Ramos (cell line): ENCODE data around the gene CACNG4.
"Not testable (repeated sequence)": the region's sequence is repeated elsewhere in the genome, so short reads cannot be mapped to it uniquely, and the experiment has no call there.

Experiments
- in situ Hi-C: fragments of 300-500 bp; cut with MboI; formaldehyde crosslinking; loops from one replicate; pipeline ENCODE4 v1.14.3; 2022; ENCODE audit warnings: low sequenced_read_pairs; ENCODE audit not compliant: unreplicated experiment

Gene CACNG4

DNA sequence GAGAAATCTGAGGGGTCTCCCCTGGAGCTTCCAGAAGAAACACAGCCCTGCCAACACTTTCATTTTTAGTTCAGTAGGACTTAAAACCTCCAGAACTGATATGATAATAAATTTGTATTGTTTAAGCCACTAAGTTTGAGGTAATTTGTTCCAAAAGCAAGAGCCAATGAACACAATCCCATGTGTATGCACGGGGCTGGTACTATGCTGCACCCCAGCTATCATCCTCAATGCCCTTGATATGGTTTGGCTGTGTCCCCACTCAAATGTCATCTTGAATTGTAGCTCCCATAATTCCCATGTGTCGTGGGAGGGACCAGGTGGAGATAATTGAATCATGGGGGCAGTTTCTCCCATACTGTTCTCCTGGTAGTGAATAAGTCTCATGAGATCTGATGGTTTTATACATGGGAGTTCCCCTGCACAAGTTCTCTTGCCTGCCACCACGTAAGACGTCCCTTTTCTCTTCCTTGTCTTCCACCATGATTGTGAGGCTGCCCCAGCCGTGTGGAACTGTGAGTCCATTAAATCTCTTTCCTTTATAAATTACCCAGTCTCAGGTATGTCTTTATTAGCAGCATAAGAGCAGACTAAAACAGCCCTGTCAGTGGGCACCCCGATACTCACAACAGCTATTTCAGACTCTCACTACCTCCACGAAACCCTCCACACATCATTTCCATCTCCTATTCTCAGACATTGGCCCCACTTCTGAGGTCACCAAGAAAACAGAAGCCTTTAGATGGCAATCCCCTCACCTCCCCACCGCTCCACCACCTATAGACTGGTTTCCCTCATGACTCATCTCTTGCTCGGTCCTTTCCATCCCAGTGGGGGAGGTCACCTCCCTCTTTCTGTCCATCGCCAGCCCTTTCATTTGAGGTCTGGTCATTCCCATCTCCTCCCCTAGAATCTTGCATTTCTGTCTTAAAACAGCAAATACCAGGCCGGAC, 70.9 kb downstream of the CACNG4 start:
- in situ Hi-C loops = no loop called here

- in situ Hi-C loops = no loop called here
These were observed 74.4 kb downstream of the CACNG4 start for GRCh38 chr17:67038861-67039365.

DNA sequence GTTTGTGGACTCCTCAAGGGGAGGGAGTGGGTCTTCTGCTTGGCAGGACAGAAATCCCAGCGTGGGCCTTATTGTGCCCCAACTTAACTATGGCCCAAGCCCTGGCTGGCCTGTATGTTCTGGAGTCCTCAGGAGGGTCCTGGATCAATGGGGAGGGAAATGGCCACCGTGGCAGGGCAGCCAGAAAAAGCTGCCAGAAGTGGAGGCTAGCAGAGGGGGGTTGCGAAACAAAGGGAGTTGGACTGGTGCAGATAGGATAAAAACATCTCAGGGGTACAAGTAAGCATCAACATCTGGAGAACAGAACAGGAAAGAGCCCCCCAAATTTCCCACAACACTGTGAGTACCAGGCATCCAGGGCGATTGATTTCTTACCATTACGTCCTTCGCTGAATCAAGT, 76.1 kb downstream of the CACNG4 start:
- in situ Hi-C loops = no loop called here

DNA sequence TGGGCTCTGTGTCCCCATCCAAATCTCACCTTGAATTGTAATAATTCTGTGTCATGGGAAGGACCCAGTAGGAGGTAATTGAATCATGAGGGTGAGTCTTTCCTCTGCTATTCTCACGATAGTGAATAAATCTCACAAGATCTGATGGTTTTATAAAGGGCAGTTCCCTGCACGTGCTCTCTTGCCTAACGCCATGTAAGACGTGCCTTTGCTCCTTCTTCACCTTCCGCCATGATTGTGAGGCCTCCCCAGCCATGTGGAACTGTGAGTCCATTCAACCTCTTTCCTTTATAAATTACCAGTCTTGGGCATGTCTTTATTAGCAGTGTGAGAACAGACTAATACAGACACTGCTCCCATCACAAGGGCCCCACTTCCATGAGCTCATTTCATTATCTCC, 76.6 kb downstream of the CACNG4 start:
- in situ Hi-C loops = not testable (repeated sequence)

GRCh38 chr17:67041531-67041930, 77.0 kb downstream of the CACNG4 start:
- in situ Hi-C loops = no loop called here

DNA sequence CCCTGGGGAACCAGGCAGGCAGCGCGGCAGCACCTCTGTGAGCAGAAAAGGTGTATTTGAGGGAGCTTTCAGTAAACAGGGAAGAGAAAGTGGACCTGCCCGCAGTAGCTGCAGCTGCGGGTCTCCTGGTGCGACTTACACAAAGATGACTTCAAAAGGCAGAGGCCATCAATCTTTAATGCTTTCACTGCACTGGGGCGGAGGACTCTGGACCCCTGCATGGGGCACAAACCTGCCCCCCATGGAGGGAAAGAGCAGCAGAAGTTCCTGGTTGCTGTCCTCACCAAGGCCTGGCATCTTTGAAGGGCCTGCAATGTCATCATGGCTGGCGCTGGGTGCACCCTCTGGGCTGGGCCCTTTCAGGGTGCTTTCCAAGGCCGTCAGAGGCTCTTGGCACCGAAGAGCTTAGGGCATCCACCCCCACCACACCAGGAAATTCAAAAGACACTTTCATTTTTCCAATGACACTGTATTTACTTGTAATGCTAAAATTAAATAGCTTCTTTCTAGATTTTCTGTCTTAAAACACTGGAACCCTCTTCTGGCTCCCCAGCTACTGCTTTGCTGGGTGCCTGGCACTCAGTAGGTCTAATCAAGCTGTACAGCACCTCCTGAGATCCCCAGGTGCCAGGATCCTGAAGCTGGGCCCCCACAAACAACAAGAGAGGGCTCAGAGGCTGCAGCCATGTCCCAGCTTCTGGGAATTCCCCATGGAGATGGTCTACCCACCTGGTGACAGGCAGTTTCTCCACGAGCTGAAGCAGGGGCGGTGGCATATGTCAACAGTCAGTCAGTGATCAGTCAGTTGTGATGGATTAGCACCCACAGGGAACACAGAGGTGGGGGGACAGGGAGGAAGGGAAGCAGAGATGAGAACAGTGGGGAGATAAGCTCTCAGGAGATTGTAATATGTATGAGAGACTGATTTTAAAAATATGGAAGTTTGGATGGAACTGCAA, 77.7 kb downstream of the CACNG4 start:
- in situ Hi-C loops = no loop called here

DNA sequence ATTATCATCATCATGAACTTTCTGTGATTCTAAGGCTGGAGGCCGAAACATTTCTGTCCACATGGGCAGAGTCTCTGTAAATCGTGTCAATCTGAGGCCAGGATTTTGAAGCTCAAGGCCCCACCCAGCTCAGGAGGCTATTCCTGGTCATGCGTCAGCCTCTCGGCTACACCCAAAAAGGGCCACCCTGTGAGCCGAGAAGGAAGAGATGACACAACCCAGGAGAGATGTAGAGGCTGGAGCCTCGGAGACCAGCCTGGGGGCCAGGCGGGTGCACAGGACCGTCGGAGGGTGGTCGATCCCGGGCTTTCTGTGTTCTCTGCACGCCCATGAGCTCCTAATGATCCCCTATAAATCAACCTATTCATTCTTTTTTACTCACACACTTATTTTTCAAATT, 78.8 kb downstream of the CACNG4 start:
- in situ Hi-C loops = no loop called here

GRCh38 chr17:67044016-67044772, 79.7 kb downstream of the CACNG4 start, which contains the start of gene CACNG1:
Gene CACNG1 (plus strand): TSS chr17:67044554. CDS start chr17:67044661, 107 bp downstream.
- in situ Hi-C loops = no loop called here

DNA sequence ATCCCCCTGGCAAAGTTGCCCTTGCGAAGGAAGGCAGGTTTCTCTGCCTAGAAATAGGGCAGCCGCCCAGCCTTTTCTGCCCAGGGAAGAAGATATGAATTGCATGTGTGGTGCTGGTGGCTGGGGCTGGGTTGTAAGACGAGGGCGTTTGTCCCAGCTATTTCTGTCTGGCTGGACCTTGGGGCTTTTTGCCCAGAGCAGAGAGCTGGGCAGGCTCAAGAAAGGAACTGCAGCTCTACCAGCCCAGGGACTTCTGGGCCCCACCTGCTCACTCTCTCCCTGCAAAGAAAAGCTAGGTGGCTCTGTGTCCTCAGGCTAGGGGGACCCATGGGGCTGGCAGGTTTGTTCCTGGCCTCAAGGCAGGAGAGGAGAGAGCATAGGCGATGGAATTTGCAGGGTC, 80.4 kb downstream of the CACNG4 start:
- in situ Hi-C loops = no loop called here

GRCh38 chr17:67046398-67046797, 81.9 kb downstream of the CACNG4 start:
- in situ Hi-C loops = no loop called here

- in situ Hi-C loops = no loop called here
These were observed 82.9 kb downstream of the CACNG4 start for GRCh38 chr17:67047382-67047781.

DNA sequence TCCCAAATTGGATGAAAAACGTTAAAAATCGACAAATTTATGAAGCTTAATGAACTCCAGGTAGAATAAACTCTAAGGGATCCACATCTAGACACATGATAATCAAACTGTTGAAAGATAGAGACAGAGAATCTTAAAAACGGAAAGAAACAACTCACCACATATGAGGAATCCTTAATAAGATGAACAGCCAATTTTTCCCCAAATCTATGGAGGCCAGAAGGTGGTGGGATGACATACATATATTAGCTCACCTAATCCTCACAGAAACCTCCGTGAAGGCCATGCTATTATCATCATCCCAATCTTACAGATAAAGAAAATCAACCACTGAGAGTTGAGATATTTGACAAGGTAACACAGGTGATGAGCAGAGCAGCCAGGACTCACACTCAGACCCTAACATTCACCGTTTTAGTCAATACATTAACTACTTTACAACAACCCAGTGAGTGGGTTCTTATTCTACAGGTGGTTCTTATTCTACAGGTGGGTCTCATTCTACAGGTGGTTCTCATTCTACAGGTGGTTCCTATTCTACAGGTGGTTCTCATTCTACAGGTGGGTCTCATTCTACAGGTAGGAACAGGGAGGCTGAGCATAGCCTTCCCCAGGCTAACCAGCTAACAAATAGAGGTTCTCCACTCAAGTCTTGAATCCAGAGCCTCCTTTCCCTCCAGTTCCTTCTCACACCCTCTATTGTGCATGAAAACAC, 84.7 kb downstream of the CACNG4 start:
- in situ Hi-C loops = no loop called here

- in situ Hi-C loops = no loop called here
These were observed 85.6 kb downstream of the CACNG4 start for GRCh38 chr17:67050066-67050465.

DNA sequence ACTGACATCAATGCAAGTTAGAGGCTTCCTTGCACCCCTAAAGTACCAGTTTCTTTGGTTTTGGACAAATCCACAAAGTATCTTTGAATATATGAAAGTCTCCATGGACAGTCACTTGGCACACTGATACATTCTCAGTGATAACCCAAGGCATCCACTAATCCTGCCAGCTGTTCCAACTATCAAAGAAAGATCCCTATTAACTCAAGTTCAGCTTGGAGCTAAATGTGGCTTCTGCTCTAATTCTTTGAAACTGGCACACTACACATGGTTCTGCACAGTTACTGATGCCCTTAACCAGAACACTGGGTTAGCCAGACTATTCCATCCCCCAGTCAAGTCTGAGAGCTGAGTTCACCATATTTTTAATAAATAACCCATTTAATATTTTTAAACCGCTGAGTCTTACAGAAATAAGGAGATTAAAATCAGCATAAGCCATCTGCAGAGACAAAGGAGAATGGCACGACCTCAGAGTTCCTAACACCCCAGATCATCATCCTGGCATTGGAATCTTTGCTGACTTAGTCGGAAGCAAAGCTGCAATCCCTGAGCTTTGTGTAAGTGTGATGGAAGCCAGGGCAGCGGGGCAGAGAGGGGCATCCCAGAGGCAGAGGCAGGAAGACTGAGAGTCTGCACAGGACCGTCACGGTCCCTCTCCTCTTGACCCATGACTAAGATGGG, 86.1 kb downstream of the CACNG4 start:
- in situ Hi-C loops = no loop called here

DNA sequence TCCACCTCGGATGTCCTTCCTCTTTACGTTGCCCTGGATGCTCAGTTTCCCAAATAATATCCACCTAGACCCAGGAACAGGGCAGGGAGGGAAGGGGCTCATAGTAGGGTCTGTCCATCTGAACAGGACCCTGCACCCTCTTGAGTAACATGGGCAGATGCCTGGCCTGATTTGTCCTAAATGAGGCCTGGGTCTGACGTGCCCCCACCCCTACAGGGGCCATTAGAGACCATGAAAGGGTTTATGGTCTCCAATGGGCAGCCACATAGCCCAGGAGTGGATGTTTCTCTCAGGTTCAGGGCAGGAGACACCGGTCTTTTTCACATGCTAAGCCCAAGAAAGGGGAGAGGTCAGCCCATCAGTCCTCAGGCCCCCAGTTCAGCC, 86.6 kb downstream of the CACNG4 start:
- in situ Hi-C loops = no loop called here

DNA sequence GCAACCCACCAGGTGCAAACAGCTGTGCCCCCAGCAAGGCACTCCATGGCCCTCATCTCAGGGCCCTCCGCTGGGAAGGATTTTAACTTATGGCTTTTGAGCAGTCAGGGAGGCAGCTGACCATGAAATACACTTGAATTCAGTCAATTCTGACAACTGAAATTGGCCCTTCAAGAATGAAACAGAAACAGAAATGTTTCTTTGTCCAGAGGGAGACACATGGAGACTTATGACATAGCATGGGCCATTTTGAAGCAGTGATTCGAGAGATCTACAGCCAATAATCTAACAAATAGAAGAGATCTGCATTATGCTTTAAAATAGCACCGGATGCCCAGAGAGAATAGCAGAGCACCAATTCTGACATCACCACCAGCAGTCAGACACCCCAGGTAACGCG, 87.3 kb downstream of the CACNG4 start:
- in situ Hi-C loops = no loop called here

- in situ Hi-C loops = no loop called here
These were observed 88.4 kb downstream of the CACNG4 start for GRCh38 chr17:67052720-67053437.

- in situ Hi-C loops = no loop called here
These were observed 89.0 kb downstream of the CACNG4 start for GRCh38 chr17:67053438-67054000.
